GM20431 (cell line): Measurements from ENCODE around the gene STX1B.

Experiments
- in situ Hi-C: fragments of 300-500 bp; cut with MseI, MboI; formaldehyde crosslinking; loops from one replicate; pipeline ENCODE4 v1.15.0; 2020; ENCODE audit warnings: low sequenced_read_pairs; ENCODE audit not compliant: unreplicated experiment

STX1B gene

GRCh38 chr16:30997725-30998711 lies 12.4 kb downstream of the STX1B start:
- in situ Hi-C loops: loop anchor here (25.0 kb wide), 1 partner anchor 439 kb away; the partner anchor contains the start of genes COX6A2 and ZNF843

GRCh38 chr16:30996985-30997724 lies 13.3 kb downstream of the STX1B start:
- in situ Hi-C loops: loop anchor here (25.0 kb wide), 1 partner anchor 440 kb away; the partner anchor contains the start of genes COX6A2 and ZNF843

GRCh38 chr16:30996324-30996984 lies 14.0 kb downstream of the STX1B start:
- in situ Hi-C loops: loop anchor here (25.0 kb wide), 1 partner anchor 441 kb away; the partner anchor contains the start of genes COX6A2 and ZNF843

- in situ Hi-C loops: loop anchor here (25.0 kb wide), 1 partner anchor 441 kb away; the partner anchor contains the start of genes COX6A2 and ZNF843
Measured at GRCh38 chr16:30995927-30996323, 14.5 kb downstream of the STX1B start.

- in situ Hi-C loops: loop anchor here (25.0 kb wide), 1 partner anchor 444 kb away; the partner anchor contains the start of genes COX6A2 and ZNF843
Measured at GRCh38 chr16:30992931-30993816, 17.3 kb downstream of the STX1B start.

- in situ Hi-C loops: loop anchor here (25.0 kb wide), 1 partner anchor 445 kb away; the partner anchor contains the start of genes COX6A2 and ZNF843
Measured at GRCh38 chr16:30992276-30992780, 18.1 kb downstream of the STX1B start.

- in situ Hi-C loops: loop anchor here (25.0 kb wide), 1 partner anchor 446 kb away; the partner anchor contains the start of genes COX6A2 and ZNF843
Measured at GRCh38 chr16:30991052-30991451, 19.4 kb downstream of the STX1B start.

- in situ Hi-C loops: loop anchor here (25.0 kb wide), 1 partner anchor 447 kb away; the partner anchor contains the start of genes COX6A2 and ZNF843
Measured at GRCh38 chr16:30990105-30990504, 20.3 kb downstream of the STX1B start.

GRCh38 chr16:30989469-30990047 lies 20.9 kb downstream of the STX1B start:
- in situ Hi-C loops: loop anchor here (25.0 kb wide), 1 partner anchor 448 kb away; the partner anchor contains the start of genes COX6A2 and ZNF843

GRCh38 chr16:30987581-30988190 lies 22.8 kb downstream of the STX1B start:
- in situ Hi-C loops: loop anchor here (25.0 kb wide), 1 partner anchor 450 kb away; the partner anchor contains the start of genes COX6A2 and ZNF843

GRCh38 chr16:30986129-30986991 lies 24.1 kb downstream of the STX1B start:
- in situ Hi-C loops: loop anchor here (25.0 kb wide), 1 partner anchor 451 kb away; the partner anchor contains the start of genes COX6A2 and ZNF843

- in situ Hi-C loops: loop anchor here (25.0 kb wide), 1 partner anchor 452 kb away; the partner anchor contains the start of genes COX6A2 and ZNF843
Measured at GRCh38 chr16:30985401-30986128, 24.9 kb downstream of the STX1B start.

- in situ Hi-C loops: loop anchor here (25.0 kb wide), 1 partner anchor 452 kb away; the partner anchor contains the start of genes COX6A2 and ZNF843
Measured at GRCh38 chr16:30984669-30985400, 25.6 kb downstream of the STX1B start, which contains the start of gene HSD3B7. TSS of gene HSD3B7 (plus strand) at chr16:30985207. CDS start at chr16:30985659, 452 bp downstream.

- in situ Hi-C loops: loop anchor here (25.0 kb wide), 1 partner anchor 453 kb away; the partner anchor contains the start of genes COX6A2 and ZNF843
Measured at GRCh38 chr16:30983898-30984610, 26.4 kb downstream of the STX1B start.
